Stimulated activated naive CD8-positive, alpha-beta T cell treated with anti-CD3 and anti-CD28 coated beads, Interleukin-15, Interleukin-2, amounts not matched to agents 100 ng/mL and 50 ng/mL, for 24 hours (primary cell): ENCODE measurements around the gene TIMM22.

Experiments
- H3K27ac Mint-ChIP-seq: one replicate; pipeline ENCODE4 v1.8.0; 2021; ENCODE audit warnings: mild to moderate bottlenecking, mixed read lengths
- H3K27me3 Mint-ChIP-seq: one replicate; pipeline ENCODE4 v1.8.0; 2021; ENCODE audit warnings: mixed read lengths
- H3K36me3 Mint-ChIP-seq: one replicate; pipeline ENCODE4 v1.8.0; 2021; ENCODE audit warnings: low read depth, mixed read lengths
- H3K4me1 Mint-ChIP-seq: one replicate; pipeline ENCODE4 v1.8.0; 2021; ENCODE audit warnings: low read depth, mixed read lengths
- H3K4me3 Mint-ChIP-seq: one replicate; pipeline ENCODE4 v1.8.0; 2021; ENCODE audit warnings: mild to moderate bottlenecking, mixed read lengths
- H3K9me3 Mint-ChIP-seq: one replicate; pipeline ENCODE4 v1.8.0; 2021; ENCODE audit warnings: mixed read lengths

TIMM22 gene

DNA sequence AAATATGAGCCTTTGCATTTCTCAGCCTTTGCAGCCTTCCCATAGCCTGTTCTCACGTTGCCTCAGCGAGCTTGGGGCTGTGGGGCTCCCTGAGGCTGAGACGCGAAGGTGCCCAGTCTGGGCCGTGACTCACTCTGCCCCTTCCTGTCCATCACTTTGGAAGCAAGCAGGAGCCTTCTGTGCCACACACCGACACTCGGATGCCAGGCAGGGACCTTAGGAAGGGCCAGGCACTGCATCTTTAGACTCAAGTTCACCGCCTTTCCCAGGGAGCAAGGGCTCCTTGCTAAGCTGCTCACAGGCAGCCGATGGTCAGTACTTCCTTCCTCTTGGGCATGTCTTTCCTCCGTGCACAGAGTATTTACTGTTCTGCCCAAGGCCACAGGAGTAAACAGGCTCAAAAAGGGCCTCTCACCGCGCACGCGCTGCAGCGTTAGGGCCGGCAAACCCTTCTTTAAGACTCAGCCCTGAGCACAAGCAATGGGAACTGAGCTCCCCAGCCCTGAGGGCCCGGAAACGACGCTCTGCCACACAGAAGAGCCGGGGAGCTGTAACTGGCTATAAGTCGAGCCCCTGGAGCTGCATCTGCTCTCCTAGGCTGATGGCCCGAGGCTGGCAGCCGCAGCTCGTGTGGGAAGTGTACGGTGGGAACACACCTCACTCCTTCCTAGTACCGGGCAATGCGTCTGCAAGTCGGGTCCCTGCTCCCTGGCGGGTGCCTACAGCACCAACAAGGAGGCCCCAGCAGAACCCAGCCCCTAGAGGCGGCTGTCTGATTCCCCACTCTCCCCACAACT, 7.2 kb downstream of the TIMM22 start:
- peaks cover 20% of the 10 kb centered on the region for H3K4me1 Mint-ChIP-seq
- no peaks in the 10 kb centered on the region for H3K9me3 Mint-ChIP-seq
- H3K36me3 Mint-ChIP-seq, result peaks cover 43% of the 10 kb centered on the region
- H3K27me3 Mint-ChIP-seq, result no peaks in the 10 kb centered on the region
- no peak overlapping the region for H3K27ac Mint-ChIP-seq
- H3K4me3 Mint-ChIP-seq, result no peak overlapping the region

DNA sequence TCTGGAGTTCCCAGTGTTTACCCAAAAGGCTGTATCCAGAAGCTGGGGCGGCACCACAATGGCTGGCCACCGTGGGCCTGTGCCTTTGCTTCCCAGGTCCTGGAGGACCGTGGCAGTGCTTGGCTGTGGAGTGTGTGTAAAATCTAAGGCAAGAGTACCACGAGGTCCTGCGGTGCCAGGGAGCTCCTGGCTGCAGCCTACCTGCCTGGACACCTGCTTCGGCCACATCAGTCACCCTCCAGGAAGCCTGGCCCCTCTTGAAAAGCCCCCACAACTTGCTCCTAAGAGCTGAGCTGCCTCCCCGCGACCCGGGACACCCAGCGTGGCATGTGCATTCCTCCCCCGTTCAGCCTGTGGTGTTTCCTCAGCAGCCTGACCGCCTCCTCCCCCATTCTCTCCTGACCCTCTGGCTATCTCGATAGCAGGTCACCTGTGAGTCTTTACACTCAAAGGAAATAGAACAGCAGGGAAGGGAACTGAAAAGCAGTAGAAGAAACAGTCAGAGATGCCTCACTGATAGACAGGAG, 7.9 kb downstream of the TIMM22 start:
- Mint-ChIP-seq H3K36me3 (peaks cover 38% of the 10 kb centered on the region), H3K9me3 (no peaks in the 10 kb centered on the region), H3K4me1 (peaks cover 14% of the 10 kb centered on the region), H3K4me3 (no peak overlapping the region), H3K27me3 (no peaks in the 10 kb centered on the region), H3K27ac (no peak overlapping the region)

DNA sequence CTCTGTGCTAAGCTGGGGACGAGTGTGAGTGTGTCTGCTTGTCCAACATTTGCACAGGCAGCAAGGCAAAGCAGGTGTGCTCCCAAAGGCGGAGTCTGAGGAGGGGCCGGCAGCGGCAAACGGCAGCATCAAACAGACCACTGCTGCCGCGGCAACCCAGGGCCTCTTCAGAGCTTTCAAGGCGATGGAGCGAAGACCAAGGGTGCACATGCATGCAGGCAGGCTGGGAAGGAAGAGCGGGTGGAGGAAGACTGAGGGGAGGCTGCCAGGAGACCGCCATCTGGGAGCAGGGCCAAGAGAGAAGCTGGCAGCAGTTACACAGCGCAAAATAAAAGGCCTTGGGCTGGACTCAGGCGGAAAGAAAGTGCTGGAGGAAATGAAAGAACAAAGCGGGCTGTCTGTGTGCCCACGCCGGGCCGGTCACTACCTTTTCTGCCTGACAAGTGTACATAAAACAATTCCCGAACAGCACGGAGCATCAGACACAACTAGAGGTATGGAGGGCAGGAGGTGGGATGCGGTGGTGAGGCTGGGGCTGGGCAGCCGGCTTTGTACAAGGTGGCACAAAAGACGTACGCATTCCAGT, 8.5 kb downstream of the TIMM22 start:
- Mint-ChIP-seq H3K36me3 (peaks cover 34% of the 10 kb centered on the region), H3K4me1 (peaks cover 14% of the 10 kb centered on the region), H3K27me3 (no peaks in the 10 kb centered on the region), H3K9me3 (no peaks in the 10 kb centered on the region), H3K27ac (no peak overlapping the region), H3K4me3 (no peak overlapping the region)

DNA sequence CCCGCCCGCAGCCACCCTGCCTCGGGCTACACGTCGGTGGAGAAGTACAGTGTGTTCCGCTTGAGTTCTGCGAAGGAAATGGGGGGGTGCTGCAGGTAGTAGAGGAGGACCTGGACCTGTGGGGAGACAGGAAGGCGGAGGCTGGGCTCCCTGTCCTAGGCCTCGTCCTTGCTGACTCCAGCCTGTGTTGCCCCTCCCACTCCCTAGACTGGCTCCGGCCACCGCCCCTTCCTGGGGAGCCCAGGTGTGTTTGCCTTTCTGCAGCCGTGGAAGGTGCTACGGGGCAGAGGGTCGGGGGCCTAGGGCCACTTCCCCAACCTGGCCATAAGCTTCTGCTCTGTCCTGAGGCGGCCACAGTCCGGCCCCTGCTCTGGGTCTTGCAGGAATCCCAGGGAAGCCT, 9.1 kb downstream of the TIMM22 start:
- peaks cover 30% of the 10 kb centered on the region for H3K36me3 Mint-ChIP-seq
- H3K27ac Mint-ChIP-seq, result no peak overlapping the region
- peaks cover 14% of the 10 kb centered on the region for H3K4me1 Mint-ChIP-seq
- H3K4me3 Mint-ChIP-seq, result no peak overlapping the region
- no peaks in the 10 kb centered on the region for H3K27me3 Mint-ChIP-seq
- no peaks in the 10 kb centered on the region for H3K9me3 Mint-ChIP-seq

DNA sequence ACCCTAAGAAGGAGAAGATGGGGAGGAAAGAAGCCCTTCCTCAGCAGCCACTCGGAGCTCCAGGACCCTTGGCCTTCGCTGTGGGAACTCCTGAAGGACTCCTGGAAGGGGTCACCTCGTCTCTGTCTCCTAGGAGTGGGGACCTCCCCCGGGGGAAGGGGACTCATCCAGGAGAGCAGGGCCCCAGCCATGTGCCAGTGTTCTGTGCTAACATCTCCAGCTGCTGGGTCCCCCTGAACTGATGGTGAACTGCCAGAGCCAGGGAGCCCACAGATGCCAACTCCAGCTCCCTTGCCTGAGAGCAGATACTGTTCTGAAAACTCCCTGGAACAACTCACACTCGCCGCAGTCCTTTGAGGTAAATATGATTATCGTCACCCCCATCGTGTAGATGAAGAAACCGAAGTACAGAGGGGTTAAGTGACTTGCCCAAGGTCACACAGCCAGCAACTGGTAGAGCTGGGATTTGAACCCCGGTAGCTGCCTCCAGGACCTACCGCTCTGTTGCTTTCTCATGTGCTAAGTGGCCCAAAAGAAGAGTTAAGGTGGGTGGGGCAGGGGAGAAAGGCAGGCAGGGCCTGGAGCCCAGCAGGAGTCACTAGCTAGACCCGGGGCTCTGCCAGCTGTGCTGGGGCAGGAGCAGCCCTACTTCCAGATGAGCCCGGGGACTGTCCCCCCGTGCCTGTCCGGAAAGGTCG, 10.5 kb downstream of the TIMM22 start:
- no peak overlapping the region for H3K27ac Mint-ChIP-seq
- H3K27me3 Mint-ChIP-seq, result no peaks in the 10 kb centered on the region
- H3K36me3 Mint-ChIP-seq, result peaks cover 19% of the 10 kb centered on the region
- H3K9me3 Mint-ChIP-seq, result no peaks in the 10 kb centered on the region
- no peak overlapping the region for H3K4me3 Mint-ChIP-seq
- H3K4me1 Mint-ChIP-seq, result peaks cover 11% of the 10 kb centered on the region

DNA sequence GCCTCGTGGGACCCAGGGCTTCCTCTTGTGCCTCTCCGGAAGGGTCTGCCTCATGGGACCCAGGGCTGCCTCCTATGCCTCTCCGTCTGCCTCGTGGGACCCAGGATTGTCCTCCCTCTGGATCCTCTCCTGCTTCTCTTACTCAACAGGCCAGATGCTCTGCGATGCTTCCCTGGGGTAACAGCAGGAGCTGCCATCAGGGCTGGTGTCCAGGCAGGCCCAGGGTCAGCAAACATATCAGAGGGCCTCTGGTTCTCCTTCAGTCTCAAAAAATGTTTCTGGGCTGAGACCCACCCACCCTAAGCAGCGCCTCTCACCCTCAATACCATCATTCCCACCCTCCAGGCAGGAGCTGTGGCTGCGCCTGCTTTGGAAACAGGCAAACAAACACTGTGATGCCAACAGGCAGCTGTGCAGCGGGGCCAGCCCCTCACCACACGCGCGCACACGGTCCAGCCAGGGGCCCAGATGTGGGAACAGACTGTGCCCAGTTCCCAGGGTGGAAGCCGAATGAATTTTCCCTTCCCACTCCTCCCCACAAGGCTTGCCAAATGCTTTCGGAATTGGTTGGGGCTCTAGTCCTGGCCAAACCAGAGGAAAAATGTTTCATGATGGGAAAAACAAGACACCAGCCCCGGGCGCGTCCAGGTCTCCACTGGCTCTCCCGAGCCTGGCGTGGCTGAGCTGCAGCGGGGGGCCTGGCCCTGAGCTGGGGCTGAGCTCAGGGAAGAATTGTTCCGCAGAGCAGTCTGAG, 11.3 kb downstream of the TIMM22 start:
- no peak overlapping the region for H3K27ac Mint-ChIP-seq
- no peaks in the 10 kb centered on the region for H3K27me3 Mint-ChIP-seq
- no peak overlapping the region for H3K4me3 Mint-ChIP-seq
- no peaks in the 10 kb centered on the region for H3K9me3 Mint-ChIP-seq
- H3K4me1 Mint-ChIP-seq, result peaks cover 11% of the 10 kb centered on the region
- peaks cover 12% of the 10 kb centered on the region for H3K36me3 Mint-ChIP-seq

DNA sequence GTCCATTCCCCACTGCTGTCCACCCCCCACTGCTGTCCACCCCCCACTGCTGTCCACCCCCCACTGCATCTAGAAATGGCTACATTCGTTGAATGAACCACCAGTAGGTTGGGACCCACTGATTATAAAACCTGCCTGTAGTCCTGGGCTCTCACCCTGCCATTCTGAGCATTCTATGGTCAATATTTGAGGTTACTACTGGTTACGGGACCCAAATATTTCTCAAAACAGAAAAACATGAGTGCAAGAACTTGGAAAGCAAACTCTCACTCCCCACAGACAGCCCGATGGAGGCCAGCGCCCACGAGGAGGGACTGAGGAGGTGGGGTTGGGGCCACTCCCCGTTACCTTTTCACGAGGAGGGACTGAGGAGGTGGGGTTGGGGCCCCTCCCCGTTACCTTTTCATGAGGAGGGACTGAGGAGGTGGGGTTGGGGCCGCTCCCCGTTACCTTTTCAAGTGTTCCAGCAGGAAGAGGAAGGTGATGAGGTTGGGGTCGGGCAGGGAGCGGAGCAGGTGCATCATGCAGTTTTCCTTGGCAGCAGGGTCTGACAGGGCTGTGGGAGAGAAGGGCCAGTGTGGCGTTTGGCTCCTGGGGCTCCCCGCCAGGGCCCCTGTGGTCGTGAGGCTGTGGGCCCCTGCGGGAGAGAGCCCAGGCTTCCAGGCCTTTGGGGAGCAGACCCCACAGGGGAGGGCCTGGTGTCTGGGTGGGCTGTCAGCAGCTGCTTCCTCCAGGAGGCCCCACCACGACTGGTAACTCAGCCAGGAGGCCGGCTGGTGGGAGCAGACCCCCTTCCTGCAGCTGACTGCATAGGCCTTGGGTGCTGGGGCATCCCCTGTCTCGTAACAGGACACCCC, 12.5 kb downstream of the TIMM22 start:
- Mint-ChIP-seq H3K4me1 (peaks cover 11% of the 10 kb centered on the region), H3K27ac (no peak overlapping the region), H3K36me3 (peaks cover 9% of the 10 kb centered on the region), H3K27me3 (no peaks in the 10 kb centered on the region), H3K9me3 (no peaks in the 10 kb centered on the region), H3K4me3 (no peak overlapping the region)

DNA sequence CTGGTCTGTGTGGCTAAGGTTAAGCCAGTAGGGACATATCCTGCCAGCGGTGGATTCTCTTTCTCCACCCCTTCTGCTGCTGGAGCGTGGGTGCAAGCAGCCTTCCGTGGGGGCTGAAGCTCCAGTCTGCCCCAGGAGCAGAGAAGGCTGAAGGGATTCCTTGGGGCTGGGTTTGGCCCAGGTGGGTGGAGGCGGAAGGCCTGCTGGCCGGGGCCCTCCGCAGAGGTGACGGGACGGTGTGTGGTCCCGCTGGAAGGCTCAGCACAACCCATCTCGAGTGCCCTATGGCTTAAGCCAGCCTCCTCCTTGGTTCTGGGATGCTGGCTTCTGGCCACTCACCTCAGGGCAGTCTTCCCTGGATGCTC, 13.1 kb downstream of the TIMM22 start:
- no peak overlapping the region for H3K4me3 Mint-ChIP-seq

DNA sequence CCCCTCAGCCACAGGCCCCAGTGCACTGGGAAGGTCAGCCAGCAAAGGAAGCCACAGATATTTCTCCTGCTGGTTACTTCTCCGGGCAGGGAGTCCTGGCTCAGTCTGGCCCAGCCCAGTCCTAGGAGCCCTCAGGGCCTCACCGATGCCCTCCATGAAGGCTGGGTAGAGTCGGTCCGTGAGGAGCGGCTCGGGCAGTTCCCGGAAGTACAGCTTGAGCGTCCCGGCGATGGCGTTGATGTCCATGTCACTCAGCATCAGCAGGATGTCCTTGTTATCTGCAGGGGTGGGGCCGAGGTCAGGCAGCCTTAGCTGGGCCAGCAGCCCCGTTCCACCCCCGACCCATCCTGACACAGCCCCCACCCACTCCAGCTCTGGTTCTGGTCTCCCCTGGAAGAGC, 13.7 kb downstream of the TIMM22 start:
- Mint-ChIP-seq H3K9me3 (no peaks in the 10 kb centered on the region), H3K4me3 (no peak overlapping the region), H3K27me3 (no peaks in the 10 kb centered on the region), H3K36me3 (peaks cover 3% of the 10 kb centered on the region), H3K4me1 (peaks cover 3% of the 10 kb centered on the region), H3K27ac (no peak overlapping the region)

More for the DNA sequence above, 13.1 kb downstream of the TIMM22 start:
- Mint-ChIP-seq H3K27me3 (no peaks in the 10 kb centered on the region), H3K9me3 (no peaks in the 10 kb centered on the region), H3K4me1 (peaks cover 8% of the 10 kb centered on the region), H3K36me3 (peaks cover 8% of the 10 kb centered on the region), H3K27ac (no peak overlapping the region)

DNA sequence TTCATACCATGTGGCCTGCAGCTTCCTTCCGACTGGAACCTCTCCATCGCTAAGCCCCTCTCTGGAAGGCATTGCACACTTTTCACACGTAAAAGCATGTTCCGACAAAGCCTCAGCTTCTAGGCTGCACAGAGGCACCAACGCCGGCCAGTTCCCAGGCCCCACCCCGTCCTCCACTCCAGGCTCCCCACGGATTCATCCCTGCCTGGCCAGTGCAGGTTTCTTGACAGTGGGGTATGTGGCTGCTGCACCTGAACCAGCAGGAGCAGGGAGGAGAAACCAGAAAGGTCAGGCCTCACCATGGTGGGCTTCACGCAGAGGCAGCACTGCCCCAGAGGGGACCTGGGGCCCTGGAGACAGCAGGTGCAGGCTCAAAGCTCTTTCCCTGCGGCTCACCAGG, 14.2 kb downstream of the TIMM22 start:
- Mint-ChIP-seq H3K4me3 (no peak overlapping the region), H3K36me3 (no peaks in the 10 kb centered on the region), H3K27me3 (no peaks in the 10 kb centered on the region), H3K27ac (no peak overlapping the region), H3K9me3 (no peaks in the 10 kb centered on the region), H3K4me1 (no peaks in the 10 kb centered on the region)

DNA sequence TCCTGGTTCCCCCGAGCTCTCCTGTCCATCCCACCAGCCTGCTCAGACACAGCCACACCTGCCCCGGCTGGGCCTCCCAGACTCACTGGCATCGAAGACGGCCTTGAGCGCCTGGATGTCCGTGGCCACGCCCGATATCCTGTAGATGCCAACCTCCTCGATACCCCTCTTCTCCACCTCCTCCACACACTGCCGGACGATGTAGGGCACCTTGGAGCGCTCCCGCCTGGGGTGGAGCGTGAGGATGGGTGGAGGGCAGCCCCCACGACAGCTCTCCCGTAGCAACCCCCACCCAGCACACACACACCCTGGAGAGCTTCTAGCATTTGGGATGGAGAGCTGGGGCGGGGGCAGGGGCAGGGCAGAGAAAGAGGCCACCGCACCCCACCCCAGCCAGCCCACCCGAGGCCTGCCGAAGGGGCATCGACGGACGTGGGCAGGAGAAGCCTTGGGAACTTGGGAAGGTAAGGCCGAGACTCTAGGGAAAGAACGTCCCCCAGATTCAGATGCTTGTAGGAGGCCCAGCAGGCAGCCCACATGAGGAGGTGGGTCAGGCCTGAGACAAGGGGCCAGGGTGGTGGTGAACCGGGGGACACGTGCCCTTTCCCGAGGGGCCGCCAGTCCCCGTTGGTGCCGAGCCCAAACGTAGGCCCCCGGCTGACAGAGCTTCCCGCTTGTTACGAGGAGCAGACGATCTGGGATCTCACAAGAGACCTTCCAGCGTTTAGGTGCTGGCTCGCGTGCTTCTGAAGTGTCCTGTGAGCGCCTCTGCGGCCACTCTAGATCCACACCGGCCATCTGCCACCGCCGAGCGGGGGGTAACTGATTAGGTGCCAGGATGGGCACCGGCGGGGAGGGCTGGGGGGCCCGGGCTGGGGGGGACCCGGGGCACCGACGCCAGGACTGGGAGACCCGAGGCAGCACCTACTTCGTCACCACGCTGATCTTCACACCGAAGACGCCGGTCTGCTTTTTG, 15.1 kb downstream of the TIMM22 start:
- no peaks in the 10 kb centered on the region for H3K27me3 Mint-ChIP-seq
- H3K27ac Mint-ChIP-seq, result no peak overlapping the region
- no peak overlapping the region for H3K4me3 Mint-ChIP-seq
- no peaks in the 10 kb centered on the region for H3K4me1 Mint-ChIP-seq
- H3K9me3 Mint-ChIP-seq, result no peaks in the 10 kb centered on the region
- H3K36me3 Mint-ChIP-seq, result no peaks in the 10 kb centered on the region

DNA sequence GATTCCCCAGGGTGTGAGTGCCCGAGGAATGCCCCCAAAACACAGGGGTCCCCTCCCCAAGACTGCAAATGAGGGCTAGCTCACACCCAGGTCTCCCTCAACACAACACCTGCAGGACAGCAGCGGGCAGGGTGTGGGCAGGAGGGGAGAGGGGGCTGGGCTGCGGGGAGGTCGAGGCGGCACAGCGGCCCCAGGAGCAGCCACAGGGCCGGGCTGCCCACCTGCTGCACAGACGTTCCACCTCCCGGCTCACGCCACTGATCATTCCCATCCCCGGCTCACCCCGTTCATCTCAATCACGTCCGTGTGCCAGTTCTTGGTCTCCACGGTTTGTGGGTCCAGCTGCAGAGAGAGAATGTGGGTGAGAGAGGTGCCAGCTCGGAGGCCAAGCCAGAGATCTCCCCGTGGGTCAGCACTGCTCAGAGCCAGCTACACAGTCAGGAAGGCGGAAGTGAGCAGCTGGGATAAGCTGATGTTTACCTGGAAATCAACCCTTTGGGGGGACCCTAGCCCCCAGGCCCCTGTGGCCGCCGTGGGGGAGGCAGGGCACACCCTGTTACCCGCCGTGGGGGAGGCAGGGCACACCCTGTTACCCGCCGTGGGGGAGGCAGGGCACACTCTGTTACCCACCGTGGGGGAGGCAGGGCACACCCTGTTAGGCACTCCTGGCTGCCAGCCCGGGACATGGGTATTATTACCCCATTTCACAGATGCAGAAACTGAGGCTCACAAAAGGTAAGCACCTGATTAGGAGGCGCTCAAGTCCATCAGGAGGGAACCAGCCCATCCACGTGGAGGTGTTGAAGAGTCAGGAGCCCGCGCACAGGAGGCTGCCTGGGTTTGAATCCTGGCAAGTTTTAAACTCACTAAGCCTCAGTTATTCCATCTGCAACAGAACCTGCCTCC, 16.1 kb downstream of the TIMM22 start:
- no peak overlapping the region for H3K27ac Mint-ChIP-seq
- no peaks in the 10 kb centered on the region for H3K36me3 Mint-ChIP-seq
- no peaks in the 10 kb centered on the region for H3K27me3 Mint-ChIP-seq
- no peak overlapping the region for H3K4me3 Mint-ChIP-seq
- H3K4me1 Mint-ChIP-seq, result no peaks in the 10 kb centered on the region
- H3K9me3 Mint-ChIP-seq, result no peaks in the 10 kb centered on the region
